ENCODE measurements around the gene ACVR2A. TPM values are rescaled to one million over a fixed set of nuclear protein-coding genes. Genes with fewer than 3 reads are reported as not detected.
A peak's percentile ranks its signal among the peaks of the same experiment; 100 is the strongest.

The ACVR2A gene
- polyA plus RNA-seq, 1 donor from 2014 or later = 139 TPM

GRCh38 chr2:147843864-147844696 lies 749 bp upstream of the ACVR2A start:
- Histone ChIP-seq H3K4me3 (ENCODE audit: low read length) (peak overlapping the region; percentile 82), H3K4me2 (ENCODE audit: low read length) (peak overlapping the region; percentile 65), H3K27me3 (ENCODE audit: insufficient read depth, low read depth, low read length) (no peaks in the 10 kb centered on the region), H3K79me2 (replicated peaks; ENCODE audit: insufficient read depth, low read length) (peaks cover 39% of the 10 kb centered on the region), H3K27ac (ENCODE audit: low read length) (peak overlapping the region; percentile 96), H2AFZ (ENCODE audit: low read depth, low read length) (peak overlapping the region; percentile 80), H3K9me3 (ENCODE audit: low read length) (no peaks in the 10 kb centered on the region), H3F3A (ENCODE audit: insufficient read depth, low read length, poor library complexity, severe bottlenecking) (no peaks in the 10 kb centered on the region), H3K9me2 (ENCODE audit: insufficient read depth, low read length) (no peaks in the 10 kb centered on the region), H4K20me1 (ENCODE audit: insufficient read depth) (no peaks in the 10 kb centered on the region), H3K36me3 (ENCODE audit: insufficient read depth, low read length) (no peaks in the 10 kb centered on the region), H3K9ac (ENCODE audit: low read length) (peak overlapping the region; percentile 98)
- TF ChIP-seq RAD21 (conservative IDR thresholded peaks at IDR 0.05) (peak; percentile 73), EZH2 (IDR thresholded peaks at IDR 0.05; ENCODE audit: borderline replicate concordance, insufficient read depth, low read length, poor library complexity, severe bottlenecking) (no peak), POLR2AphosphoS5 (IDR thresholded peaks at IDR 0.05) (peak; percentile 55), EP300 (conservative IDR thresholded peaks at IDR 0.05; ENCODE audit: poor library complexity, severe bottlenecking) (peak; percentile 47), SMC3 (conservative IDR thresholded peaks at IDR 0.05; ENCODE audit: poor library complexity) (peak; percentile 72), TAF1 (IDR thresholded peaks at IDR 0.05; ENCODE audit: low read depth) (peak; percentile 8), MXI1 (conservative IDR thresholded peaks at IDR 0.05; ENCODE audit: poor library complexity, severe bottlenecking) (peak; percentile 83), CTCF (IDR thresholded peaks at IDR 0.05; ENCODE audit: poor library complexity, severe bottlenecking) (peak; percentile 64)
- TF ChIP-seq, protein P1, sequence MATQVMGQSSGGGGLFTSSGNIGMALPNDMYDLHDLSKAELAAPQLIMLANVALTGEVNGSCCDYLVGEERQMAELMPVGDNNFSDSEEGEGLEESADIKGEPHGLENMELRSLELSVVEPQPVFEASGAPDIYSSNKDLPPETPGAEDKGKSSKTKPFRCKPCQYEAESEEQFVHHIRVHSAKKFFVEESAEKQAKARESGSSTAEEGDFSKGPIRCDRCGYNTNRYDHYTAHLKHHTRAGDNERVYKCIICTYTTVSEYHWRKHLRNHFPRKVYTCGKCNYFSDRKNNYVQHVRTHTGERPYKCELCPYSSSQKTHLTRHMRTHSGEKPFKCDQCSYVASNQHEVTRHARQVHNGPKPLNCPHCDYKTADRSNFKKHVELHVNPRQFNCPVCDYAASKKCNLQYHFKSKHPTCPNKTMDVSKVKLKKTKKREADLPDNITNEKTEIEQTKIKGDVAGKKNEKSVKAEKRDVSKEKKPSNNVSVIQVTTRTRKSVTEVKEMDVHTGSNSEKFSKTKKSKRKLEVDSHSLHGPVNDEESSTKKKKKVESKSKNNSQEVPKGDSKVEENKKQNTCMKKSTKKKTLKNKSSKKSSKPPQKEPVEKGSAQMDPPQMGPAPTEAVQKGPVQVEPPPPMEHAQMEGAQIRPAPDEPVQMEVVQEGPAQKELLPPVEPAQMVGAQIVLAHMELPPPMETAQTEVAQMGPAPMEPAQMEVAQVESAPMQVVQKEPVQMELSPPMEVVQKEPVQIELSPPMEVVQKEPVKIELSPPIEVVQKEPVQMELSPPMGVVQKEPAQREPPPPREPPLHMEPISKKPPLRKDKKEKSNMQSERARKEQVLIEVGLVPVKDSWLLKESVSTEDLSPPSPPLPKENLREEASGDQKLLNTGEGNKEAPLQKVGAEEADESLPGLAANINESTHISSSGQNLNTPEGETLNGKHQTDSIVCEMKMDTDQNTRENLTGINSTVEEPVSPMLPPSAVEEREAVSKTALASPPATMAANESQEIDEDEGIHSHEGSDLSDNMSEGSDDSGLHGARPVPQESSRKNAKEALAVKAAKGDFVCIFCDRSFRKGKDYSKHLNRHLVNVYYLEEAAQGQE (IDR thresholded peaks at IDR 0.05; ENCODE audit: borderline replicate concordance) = peak; percentile 79

- Histone ChIP-seq H3K27ac (ENCODE audit: low read length) (peak overlapping the region; percentile 91), H3F3A (ENCODE audit: insufficient read depth, low read length, poor library complexity, severe bottlenecking) (no peaks in the 10 kb centered on the region), H3K27me3 (ENCODE audit: insufficient read depth, low read depth, low read length) (no peaks in the 10 kb centered on the region), H2AFZ (ENCODE audit: low read depth, low read length) (no peak overlapping the region), H3K4me3 (ENCODE audit: low read length) (peak overlapping the region; percentile 82), H3K9ac (ENCODE audit: low read length) (peak overlapping the region; percentile 98), H3K4me2 (ENCODE audit: low read length) (peak overlapping the region; percentile 83), H3K9me2 (ENCODE audit: insufficient read depth, low read length) (no peaks in the 10 kb centered on the region), H3K9me3 (ENCODE audit: low read length) (no peaks in the 10 kb centered on the region), H3K79me2 (replicated peaks; ENCODE audit: insufficient read depth, low read length) (peaks cover 53% of the 10 kb centered on the region), H4K20me1 (ENCODE audit: insufficient read depth) (peaks cover 10% of the 10 kb centered on the region), H3K36me3 (ENCODE audit: insufficient read depth, low read length) (no peaks in the 10 kb centered on the region)
- TF ChIP-seq, protein P1 (IDR thresholded peaks at IDR 0.05; ENCODE audit: borderline replicate concordance) = peak; percentile 35
- TF ChIP-seq MXI1 (conservative IDR thresholded peaks at IDR 0.05; ENCODE audit: poor library complexity, severe bottlenecking) = peak; percentile 48
- peak; percentile 12 for TF ChIP-seq RAD21 (conservative IDR thresholded peaks at IDR 0.05)
- TF ChIP-seq SMC3 (conservative IDR thresholded peaks at IDR 0.05; ENCODE audit: poor library complexity) = no peak
- no peak for TF ChIP-seq TAF1 (IDR thresholded peaks at IDR 0.05; ENCODE audit: low read depth)
- TF ChIP-seq POLR2AphosphoS5 (IDR thresholded peaks at IDR 0.05) = peak; percentile 4
- no peak for TF ChIP-seq EZH2 (IDR thresholded peaks at IDR 0.05; ENCODE audit: borderline replicate concordance, insufficient read depth, low read length, poor library complexity, severe bottlenecking)
Measured at GRCh38 chr2:147845411-147845971, 662 bp downstream of the ACVR2A start.
